GM12878 (cell line): ENCODE data around the gene SCTR. TPM values are rescaled to one million over a fixed set of nuclear protein-coding genes. Genes with fewer than 3 reads are reported as not detected.

Source experiments
- ATAC-seq: fragments of 200-7000 bp; cut with Tn5 transposase; 3 replicates; pipeline ENCODE4 v1.9.1; 2020; ENCODE audit warnings: mild to moderate bottlenecking, moderate library complexity
- BruUV-seq: library from RNA; stranded (reverse); fragments of 400-500 nt; replicated peaks from 2 replicates; lab custom pipeline; 2021; lab: Mats Ljungman, UMichigan
- CTCF ChIA-PET: fragments of 300-600 bp; sonication (Branson Sonifier 250); formaldehyde crosslinking; extraction: SDS; loops from one replicate; lab custom pipeline; 2021; ENCODE audit warnings: inconsistent platforms; lab: Yijun Ruan, JAX
- POLR2A ChIA-PET: fragments of 350-600 bp; formaldehyde crosslinking; extraction: SDS; loops from one replicate; lab custom pipeline; 2021; ENCODE audit warnings: inconsistent platforms; lab: Charles Lee
- RAD21 ChIA-PET: fragments of 300-600 bp; sonication (Branson Sonifier 250); formaldehyde crosslinking; loops from one replicate; lab custom pipeline; 2023; ENCODE audit warnings: antibody characterized with exemption; ENCODE audit not compliant: unreplicated experiment; lab: Charles Lee
- SMC1A ChIA-PET: fragments of 300-600 bp; sonication (Branson Sonifier 250); formaldehyde crosslinking; loops from one replicate; lab custom pipeline; 2023; ENCODE audit not compliant: unreplicated experiment, uncharacterized antibody; lab: Charles Lee
- DNase-seq: peaks from one replicate; pipeline ENCODE4 v3.0.0-alpha.2; 2011; ENCODE audit warnings: low read depth, low spot score
- FAIRE-seq: peaks from 3 replicates; lab custom pipeline; 2011; peaks lifted over from hg19 to GRCh38; lab: Jason Lieb, UNC
- H2AFZ ChIP-seq: 2 replicates; pipeline ENCODE4 v1.6.0; 2011; ENCODE audit warnings: low read depth, low read length, control low read depth; ENCODE audit not compliant: control insufficient read depth
- H3K27ac ChIP-seq: 2 replicates; pipeline ENCODE4 v1.5.1; 2011; ENCODE audit warnings: control low read depth; ENCODE audit not compliant: control insufficient read depth, insufficient read depth
- H3K27me3 ChIP-seq, 2 experiments: replicated peaks in 1 of 2; 2 replicates each; pipeline versions ENCODE4 v1.6.0 to v1.6.1; 2011; ENCODE audit warnings: low read length in 1 of 2; ENCODE audit not compliant: control insufficient read depth in 2 of 2, insufficient read depth in 2 of 2
- H3K36me3 ChIP-seq, 2 experiments: 2 replicates each; pipeline ENCODE4 v1.5.1; 2011; ENCODE audit warnings: low read length in 1 of 2; ENCODE audit not compliant: control insufficient read depth in 2 of 2, insufficient read depth in 2 of 2
- H3K4me1 ChIP-seq: 2 replicates; pipeline ENCODE4 v1.6.1; 2011; ENCODE audit warnings: mild to moderate bottlenecking, low read length, moderate library complexity, mixed read lengths; ENCODE audit not compliant: control insufficient read depth, insufficient read depth
- H3K4me2 ChIP-seq: 2 replicates; pipeline ENCODE4 v1.6.0; 2011; ENCODE audit warnings: control low read depth; ENCODE audit not compliant: control insufficient read depth, insufficient read depth
- H3K4me3 ChIP-seq: fragments of 200-600 bp; sonication (generic); 2 replicates; pipeline ENCODE4 v1.5.1; 2016
- H3K79me2 ChIP-seq: 2 replicates; pipeline ENCODE4 v1.6.0; 2011; ENCODE audit warnings: low read length; ENCODE audit not compliant: control insufficient read depth, insufficient read depth
- H3K9ac ChIP-seq: 2 replicates; pipeline ENCODE4 v1.8.0; 2011; ENCODE audit warnings: low read length, control low read depth, mixed read lengths; ENCODE audit not compliant: control insufficient read depth, insufficient read depth
- H3K9me3 ChIP-seq: replicated peaks from 3 replicates; pipeline ENCODE4 v1.5.1; 2011; ENCODE audit warnings: mild to moderate bottlenecking, low read length; ENCODE audit not compliant: control insufficient read depth, insufficient read depth
- H4K20me1 ChIP-seq: 2 replicates; pipeline ENCODE4 v1.6.0; 2011; ENCODE audit not compliant: control insufficient read depth, insufficient read depth
- CBFB ChIP-seq: IDR thresholded peaks from 2 replicates; pipeline ENCODE4 v1.6.1; 2016; ENCODE audit warnings: antibody characterized with exemption, low read depth
- CBX5 ChIP-seq: sonication (generic); IDR thresholded peaks from 2 replicates; pipeline ENCODE4 v1.6.1; 2016; ENCODE audit warnings: low read depth, moderate library complexity, mild to moderate bottlenecking, inconsistent platforms
- CREB1 ChIP-seq: IDR thresholded peaks from 2 replicates; pipeline ENCODE4 v1.6.1; 2012; ENCODE audit warnings: low read depth, mild to moderate bottlenecking, inconsistent platforms
- EED ChIP-seq: sonication (generic); IDR thresholded peaks from 2 replicates; pipeline ENCODE4 v1.6.1; 2016; ENCODE audit warnings: antibody characterized with exemption, low read depth
- ETV6 ChIP-seq, 2 experiments: fragments of 450-650 bp in 1 of 2; IDR thresholded peaks in 1 of 2; conservative IDR thresholded peaks in 1 of 2; 2 replicates each; pipeline ENCODE4 v1.6.1; 2014; ENCODE audit warnings: antibody characterized with exemption in 1 of 2, borderline replicate concordance in 1 of 2, low read depth in 1 of 2, mild to moderate bottlenecking in 1 of 2, moderate library complexity in 1 of 2
- IRF3 ChIP-seq: fragments of 450-650 bp; IDR thresholded peaks from 2 replicates; pipeline ENCODE4 v1.6.1; 2014; ENCODE audit warnings: mild to moderate bottlenecking
- MEF2A ChIP-seq: IDR thresholded peaks from 2 replicates; pipeline ENCODE4 v1.6.1; 2011; ENCODE audit warnings: low read depth, mild to moderate bottlenecking, low read length, moderate library complexity; ENCODE audit not compliant: insufficient read depth
- MYB ChIP-seq: fragments of 150-350 bp; IDR thresholded peaks from 2 replicates; pipeline ENCODE4 v1.6.1; 2014; ENCODE audit warnings: mild to moderate bottlenecking, low read depth, low read length, borderline replicate concordance
- NKRF ChIP-seq: fragments of 450-650 bp; conservative IDR thresholded peaks from 2 replicates; pipeline ENCODE4 v1.6.1; 2017; ENCODE audit warnings: mild to moderate bottlenecking, moderate library complexity
- PAX5 ChIP-seq: IDR thresholded peaks from 2 replicates; pipeline ENCODE4 v1.6.1; 2011; ENCODE audit warnings: low read depth, low read length, borderline replicate concordance
- POU2F2 ChIP-seq: IDR thresholded peaks from 3 replicates; pipeline ENCODE4 v1.6.1; 2011; ENCODE audit warnings: low read depth, mild to moderate bottlenecking, low read length, borderline replicate concordance
- RCOR1 ChIP-seq: conservative IDR thresholded peaks from 2 replicates; pipeline ENCODE4 v1.6.1; 2012; ENCODE audit warnings: low read depth, low read length, improper control_type of control experiment
- SMAD1 ChIP-seq: fragments of 450-650 bp; IDR thresholded peaks from 2 replicates; pipeline ENCODE4 v1.6.1; 2018; ENCODE audit warnings: mild to moderate bottlenecking, low read depth; ENCODE audit not compliant: partially characterized antibody
- SUPT20H ChIP-seq: IDR thresholded peaks from 2 replicates; pipeline ENCODE4 v1.6.1; 2011; ENCODE audit warnings: low read depth, mild to moderate bottlenecking, low read length, moderate library complexity, borderline replicate concordance; ENCODE audit not compliant: control insufficient read depth
- ZNF207 ChIP-seq: fragments of 450-650 bp; IDR thresholded peaks from 2 replicates; pipeline ENCODE4 v1.6.1; 2014; ENCODE audit warnings: antibody characterized with exemption, mild to moderate bottlenecking, borderline replicate concordance
- ZNF687 ChIP-seq: fragments of 450-650 bp; IDR thresholded peaks from 2 replicates; pipeline ENCODE4 v1.6.1; 2017; ENCODE audit warnings: mild to moderate bottlenecking, moderate library complexity
- WGBS: methylation state at CpG from one replicate; pipeline ENCODE4 v1.1.6; 2016; ENCODE audit warnings: low lambda C conversion rate; ENCODE audit not compliant: insufficient replicate concordance, insufficient coverage; ENCODE audit errors: missing lambda C conversion rate; 5-methylcytosine and 5-hydroxymethylcytosine counted together
- in situ Hi-C: fragments of 300-500 bp; cut with MboI; formaldehyde crosslinking; loops from 9 replicates; pipeline ENCODE4 v1.14.3; 2018; ENCODE audit warnings: mixed read lengths
- intact Hi-C: fragments of 100-400 bp; cut with micrococcal nuclease; formaldehyde crosslinking; loops from one replicate; pipeline ENCODE4 v1.14.2; 2022; ENCODE audit not compliant: unreplicated experiment
- polyA plus RNA-seq, 11 experiments: library from polyadenylated mRNA; depleted of rRNA in 4 of 11; unstranded in 6 of 11; stranded (reverse) in 5 of 11; fragments of >200 nt; fragmentation: Nextera tagmentation in 4 of 11; fragmentation: Illumina TruSeq in 1 of 11; extraction: Ambion mirVana in 4 of 11; extraction: Trizol in 1 of 11; gene quantifications; 1 replicate in 1 of 11; 2 replicates in 10 of 11; pipeline versions ENCODE4 v1.2.1 to v1.2.3, GENCODE V29; 2011 to 2016; ENCODE audit warnings: inconsistent platforms in 2 of 11, missing spikeins in 2 of 11, low read depth in 1 of 11
- total RNA-seq, 4 experiments: library from RNA; depleted of rRNA in 3 of 4; stranded (reverse); fragments of >200 nt in 3 of 4; fragmentation: Illumina TruSeq in 1 of 4; extraction: Trizol in 1 of 4; gene quantifications; 2 replicates each; pipeline versions ENCODE4 v1.2.1 to v1.2.3, GENCODE V29; 2013 to 2021

Gene SCTR
- total and polyA plus RNA-seq, 10 of the 15 experiments (the other 5 are each of a cell fraction or from before 2014, with no cell fraction given) = 0.26 TPM; not detected in 9

GRCh38 chr2:119419803-119420508, 104.3 kb downstream of the SCTR start:
- ChIA-PET CTCF (interaction anchor here (0.7 to 1.6 kb wide), 4 partner anchors 11 to 66 kb away, joined by 3 to 5 read pairs (median 4); no protein-coding TSS in a partner anchor), RAD21 (interaction anchor here (1.2 kb wide), 1 partner anchor 10 kb away, joined by 3 read pairs; no protein-coding TSS in a partner anchor)
- no peak for FAIRE-seq
- TF ChIP-seq CBX5 (no peak), NKRF (no peak), POU2F2 (no peak), SUPT20H (no peak), IRF3 (no peak), RCOR1 (no peak), ETV6 (conservative IDR thresholded peaks at IDR 0.05 in 1 of 2, IDR thresholded peaks at IDR 0.05 in 1 of 2; ENCODE audit: borderline replicate concordance in 1 of 2, low read depth in 1 of 2) (no peak), CBFB (no peak), MYB (no peak), PAX5 (no peak), SMAD1 (no peak), EED (no peak), MEF2A (no peak), ZNF687 (no peak), ZNF207 (no peak), CREB1 (no peak)
- TF ChIP-seq, all 136 proteins: peak for 0
- in situ Hi-C loops = no loop called here
- ATAC-seq (no peak), DNase-seq (no peak)
- no peak overlapping the region for H3K4me2 ChIP-seq
- H3K4me1 ChIP-seq = no peaks in the 10 kb centered on the region
- SMC1A ChIA-PET = interaction anchor here (1.0 to 1.1 kb wide), 3 partner anchors 9 to 26 kb away, joined by 3 to 4 read pairs (median 3); no protein-coding TSS in a partner anchor
- no peak overlapping the region for H3K4me3 ChIP-seq
- intact Hi-C loops = no loop called here
- 0 out of 4 replicates have a peak, but pooled peaks cover 0 to 2% of the 10 kb centered on the region in 2 experiments for H3K27me3 ChIP-seq
- POLR2A ChIA-PET = no interaction called here
- no peak overlapping the region for H2AFZ ChIP-seq
- H4K20me1 ChIP-seq = no peaks in the 10 kb centered on the region
- no peak overlapping the region for H3K27ac ChIP-seq
- no peaks in the 10 kb centered on the region for H3K79me2 ChIP-seq
- no peak overlapping the region for H3K9ac ChIP-seq
- H3K9me3 ChIP-seq = peaks cover 3% of the 10 kb centered on the region; the same call in 2 of the 3 replicates
- BruUV-seq = no TSS peak
- no peaks in the 10 kb centered on the region for H3K36me3 ChIP-seq
- WGBS = 47% methylated on average over 1 of the region's 1 CpG
